Activated CD8-positive, alpha-beta memory T cell treated with anti-CD3 and anti-CD28 coated beads, Interleukin-2, amount 10 ng/mL, durations not matched to agents 7 days and 5 days (primary cell): ENCODE data around the gene INO80E. TPM values are rescaled to one million over a fixed set of nuclear protein-coding genes. Genes with fewer than 3 reads are reported as not detected.

ENCODE experiments used
- ATAC-seq: fragments of 150-1000 bp; cut with Tn5 transposase; one replicate; pipeline ENCODE4 v1.10.0; 2021; ENCODE audit warnings: moderate library complexity
- CTCF ChIA-PET: fragments of 350-600 bp; sonication (Branson Sonifier 250); formaldehyde crosslinking; loops from one replicate; lab custom pipeline; 2021; ENCODE audit warnings: antibody characterized with exemption; lab: Charles Lee
- DNase-seq: peaks from one replicate; pipeline ENCODE4 v3.0.0-alpha.2; 2020
- H3K27ac Mint-ChIP-seq: one replicate; pipeline ENCODE4 v1.8.0; 2021; ENCODE audit warnings: mild to moderate bottlenecking, mixed read lengths
- H3K27me3 Mint-ChIP-seq: one replicate; pipeline ENCODE4 v1.8.0; 2021; ENCODE audit warnings: mixed read lengths
- H3K36me3 Mint-ChIP-seq: one replicate; pipeline ENCODE4 v1.8.0; 2021; ENCODE audit warnings: mild to moderate bottlenecking, mixed read lengths
- H3K4me1 Mint-ChIP-seq: one replicate; pipeline ENCODE4 v1.8.0; 2021; ENCODE audit warnings: mixed read lengths
- H3K4me3 Mint-ChIP-seq: one replicate; pipeline ENCODE4 v1.8.0; 2021; ENCODE audit warnings: mild to moderate bottlenecking, moderate library complexity, mixed read lengths
- H3K9me3 Mint-ChIP-seq: one replicate; pipeline ENCODE4 v1.8.0; 2022; ENCODE audit warnings: low read depth, mixed read lengths
- total RNA-seq, 2 experiments: library from RNA; stranded (reverse); gene quantifications; one replicate each; pipeline ENCODE4 v1.2.3, GENCODE V29; 2021

Gene INO80E
- total RNA-seq, 2 experiments from 2014 or later: 102 to 116 TPM

GRCh38 chr16:30003670-30004423 is 7.8 kb downstream of the INO80E start:
- DNase-seq: no peak
- Mint-ChIP-seq H3K4me3 (no peak overlapping the region), H3K27ac (no peak overlapping the region), H3K27me3 (no peaks in the 10 kb centered on the region), H3K4me1 (peaks cover 6% of the 10 kb centered on the region), H3K9me3 (no peaks in the 10 kb centered on the region), H3K36me3 (peaks cover 7% of the 10 kb centered on the region)
- no peak for ATAC-seq
- CTCF ChIA-PET: interaction anchor here (1.4 to 1.8 kb wide), 2 partner anchors 17 to 303 kb away, joined by 4 to 5 read pairs; no protein-coding TSS in a partner anchor

GRCh38 chr16:30004424-30004776 is 8.4 kb downstream of the INO80E start:
- Mint-ChIP-seq H3K4me3 (no peak overlapping the region), H3K27ac (no peak overlapping the region)
- no peak for ATAC-seq

GRCh38 chr16:30004811-30005242 is 8.8 kb downstream of the INO80E start:
- Mint-ChIP-seq H3K27ac (no peak overlapping the region), H3K9me3 (no peaks in the 10 kb centered on the region), H3K4me1 (no peaks in the 10 kb centered on the region), H3K4me3 (no peak overlapping the region), H3K27me3 (peaks cover 8% of the 10 kb centered on the region), H3K36me3 (peaks cover 2% of the 10 kb centered on the region)
- ATAC-seq: no peak
- CTCF ChIA-PET: interaction anchor here (1.4 to 2.5 kb wide), 5 partner anchors 16 to 304 kb away, joined by 4 to 12 read pairs (median 5); partner anchors contain the start of gene TLCD3B
- DNase-seq: no peak

More at GRCh38 chr16:30004424-30004776, 8.4 kb downstream of the INO80E start:
- H3K36me3 Mint-ChIP-seq: peaks cover 6% of the 10 kb centered on the region
- DNase-seq: no peak
- peaks cover 5% of the 10 kb centered on the region for H3K27me3 Mint-ChIP-seq
- H3K9me3 Mint-ChIP-seq: no peaks in the 10 kb centered on the region
- peaks cover 2% of the 10 kb centered on the region for H3K4me1 Mint-ChIP-seq
- CTCF ChIA-PET: interaction anchor here (1.4 to 1.8 kb wide), 2 partner anchors 17 to 304 kb away, joined by 4 to 5 read pairs; no protein-coding TSS in a partner anchor

- DNase-seq (peak; percentile 60), ATAC-seq (peak; percentile 64)
- Mint-ChIP-seq H3K27me3 (peaks cover 14% of the 10 kb centered on the region), H3K27ac (no peak overlapping the region), H3K4me3 (no peak overlapping the region), H3K9me3 (no peaks in the 10 kb centered on the region), H3K36me3 (peaks cover 2% of the 10 kb centered on the region), H3K4me1 (peaks cover 2% of the 10 kb centered on the region)
- CTCF ChIA-PET: interaction anchor here (0.7 to 2.5 kb wide), 12 partner anchors 9 to 314 kb away, joined by 3 to 12 read pairs (median 4); partner anchors contain the start of genes HIRIP3, INO80E, KCTD13 and TLCD3B
Observed at GRCh38 chr16:30005341-30006094, 9.5 kb downstream of the INO80E start.

GRCh38 chr16:30006095-30006473 is 10.0 kb downstream of the INO80E start:
- no peak for DNase-seq
- peaks cover 3% of the 10 kb centered on the region for H3K4me1 Mint-ChIP-seq
- peaks cover 17% of the 10 kb centered on the region for H3K27me3 Mint-ChIP-seq
- no peaks in the 10 kb centered on the region for H3K9me3 Mint-ChIP-seq
- peaks cover 2% of the 10 kb centered on the region for H3K36me3 Mint-ChIP-seq
- CTCF ChIA-PET: interaction anchor here (0.7 to 2.5 kb wide), 10 partner anchors 9 to 315 kb away, joined by 3 to 12 read pairs (median 4); partner anchors contain the start of genes HIRIP3, INO80E, KCTD13 and TLCD3B
- H3K27ac Mint-ChIP-seq: no peak overlapping the region
- ATAC-seq: no peak
- no peak overlapping the region for H3K4me3 Mint-ChIP-seq

- Mint-ChIP-seq H3K27ac (no peak overlapping the region), H3K36me3 (peaks cover 2% of the 10 kb centered on the region), H3K27me3 (peaks cover 21% of the 10 kb centered on the region), H3K4me1 (peaks cover 3% of the 10 kb centered on the region), H3K4me3 (no peak overlapping the region), H3K9me3 (no peaks in the 10 kb centered on the region)
- CTCF ChIA-PET: interaction anchor here (1.3 to 2.5 kb wide), 4 partner anchors 25 to 158 kb away, joined by 3 to 12 read pairs (median 6); partner anchors contain the start of genes KCTD13 and TLCD3B
- no peak for ATAC-seq
- no peak for DNase-seq
Observed at GRCh38 chr16:30006659-30007377, 10.8 kb downstream of the INO80E start.

GRCh38 chr16:30007378-30007895 is 11.4 kb downstream of the INO80E start:
- H3K36me3 Mint-ChIP-seq: no peaks in the 10 kb centered on the region

GRCh38 chr16:30009085-30009862 is 13.2 kb downstream of the INO80E start:
- CTCF ChIA-PET: interaction anchor here (0.9 to 1.1 kb wide), 3 partner anchors 12 to 29 kb away, joined by 3 read pairs; no protein-coding TSS in a partner anchor
- peaks cover 5% of the 10 kb centered on the region for H3K4me1 Mint-ChIP-seq
- no peak for ATAC-seq
- H3K27ac Mint-ChIP-seq: no peak overlapping the region
- H3K36me3 Mint-ChIP-seq: no peaks in the 10 kb centered on the region
- no peaks in the 10 kb centered on the region for H3K9me3 Mint-ChIP-seq
- DNase-seq: no peak
- peaks cover 32% of the 10 kb centered on the region for H3K27me3 Mint-ChIP-seq
- H3K4me3 Mint-ChIP-seq: no peak overlapping the region

More at GRCh38 chr16:30007378-30007895, 11.4 kb downstream of the INO80E start:
- CTCF ChIA-PET: interaction anchor here (1.1 to 2.5 kb wide), 2 partner anchors 48 to 159 kb away, joined by 3 to 7 read pairs; no protein-coding TSS in a partner anchor
- Mint-ChIP-seq H3K9me3 (no peaks in the 10 kb centered on the region), H3K27ac (no peak overlapping the region), H3K4me3 (no peak overlapping the region), H3K27me3 (peaks cover 27% of the 10 kb centered on the region), H3K4me1 (peaks cover 5% of the 10 kb centered on the region)
- no peak for DNase-seq
- no peak for ATAC-seq

GRCh38 chr16:30009990-30010843 is 14.2 kb downstream of the INO80E start:
- H3K36me3 Mint-ChIP-seq: no peaks in the 10 kb centered on the region
- H3K9me3 Mint-ChIP-seq: no peaks in the 10 kb centered on the region
- H3K27ac Mint-ChIP-seq: no peak overlapping the region
- H3K4me3 Mint-ChIP-seq: peak overlapping the region; percentile 50
- H3K4me1 Mint-ChIP-seq: peaks cover 5% of the 10 kb centered on the region
- no peak for DNase-seq
- no peak for ATAC-seq
- H3K27me3 Mint-ChIP-seq: peaks cover 32% of the 10 kb centered on the region
- CTCF ChIA-PET: interaction anchor here (0.9 to 1.6 kb wide), 2 partner anchors 13 to 162 kb away, joined by 3 to 5 read pairs; no protein-coding TSS in a partner anchor

GRCh38 chr16:30010844-30011713 is 15.0 kb downstream of the INO80E start, which contains the start of gene DOC2A:
DOC2A (minus strand) TSS chr16:30011027; CDS start chr16:30010222, 805 bp downstream.
- H3K27me3 Mint-ChIP-seq: peaks cover 32% of the 10 kb centered on the region
- no peaks in the 10 kb centered on the region for H3K36me3 Mint-ChIP-seq
- H3K4me1 Mint-ChIP-seq: peaks cover 5% of the 10 kb centered on the region
- ATAC-seq: peak; percentile 61
- DNase-seq: no peak
- CTCF ChIA-PET: interaction anchor here (1.6 kb wide), 1 partner anchor 163 kb away, joined by 5 read pairs; no protein-coding TSS in a partner anchor
- no peak within 1 kb of the TSS for H3K27ac Mint-ChIP-seq
- peak within 1 kb of the TSS; percentile 50 for H3K4me3 Mint-ChIP-seq
- H3K9me3 Mint-ChIP-seq: no peaks in the 10 kb centered on the region
